ENCODE data around the gene CRISPLD2. TPM values are rescaled to one million over a fixed set of nuclear protein-coding genes. Genes with fewer than 3 reads are reported as not detected.

The CRISPLD2 gene
- polyA plus RNA-seq (ENCODE audit: insufficient read length in 4 of 4) = 1 to 10 TPM; 6.5 to 9.7 (median 7.5) TPM

GRCh38 chr16:84819644-84820304 is at the start of gene CRISPLD2:
Gene CRISPLD2 (plus strand): TSS chr16:84819985. CDS start chr16:84838496, 18,511 bp downstream.
- peak; percentile 80 to 84 (median 82) for DNase-seq (ENCODE audit: low read depth in 4 of 4, low spot score in 3 of 4)

GRCh38 chr16:84773312-84773711 is 46.5 kb upstream of the CRISPLD2 start:
- no peak for DNase-seq (ENCODE audit: low read depth in 4 of 4, low spot score in 3 of 4)

DNA sequence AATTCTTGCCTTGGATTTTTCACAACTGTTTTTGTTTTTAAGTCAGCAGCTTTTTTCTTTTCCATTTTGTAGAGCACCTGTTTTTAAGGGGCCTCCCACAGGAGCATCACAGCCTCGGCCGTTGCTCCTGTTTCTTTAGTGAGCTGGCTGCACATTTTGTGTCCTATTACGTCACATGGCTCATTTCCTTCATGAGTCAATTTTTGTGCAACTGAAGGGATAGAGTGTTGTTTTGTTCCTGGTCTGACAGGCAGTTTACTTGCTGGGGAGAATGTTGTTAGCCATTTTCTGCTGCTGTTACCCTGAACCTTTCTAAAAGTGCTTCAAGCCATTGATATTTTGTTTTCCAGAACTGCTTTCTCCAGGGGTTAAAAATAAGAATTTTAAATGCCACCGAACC is 45.0 kb upstream of the CRISPLD2 start:
- DNase-seq (ENCODE audit: low read depth in 4 of 4, low spot score in 3 of 4) = no peak

GRCh38 chr16:84775262-84775810 is 44.4 kb upstream of the CRISPLD2 start:
- no peak for DNase-seq (ENCODE audit: low read depth in 4 of 4, low spot score in 3 of 4)

DNA sequence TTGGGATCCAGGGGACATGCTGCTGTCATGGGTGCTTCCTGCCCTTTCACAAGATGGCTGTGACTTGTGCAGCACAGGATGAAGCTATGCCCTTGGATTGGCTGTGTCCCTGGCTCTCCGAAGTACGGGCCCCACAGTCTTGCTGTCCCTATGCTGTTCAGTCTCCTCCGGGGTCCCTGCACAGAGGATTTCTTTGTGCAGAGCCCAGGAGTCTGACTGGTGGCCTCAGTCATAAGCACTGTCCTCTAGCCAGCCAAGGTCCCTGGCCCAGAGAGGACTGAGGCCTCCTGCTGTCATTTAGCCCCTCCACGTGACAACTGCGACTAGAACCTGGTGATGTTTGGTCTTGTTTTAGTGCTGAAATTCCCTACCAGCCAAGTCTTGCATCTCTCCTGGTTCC is 42.4 kb upstream of the CRISPLD2 start:
- DNase-seq (ENCODE audit: low read depth in 4 of 4, low spot score in 3 of 4) = no peak

DNA sequence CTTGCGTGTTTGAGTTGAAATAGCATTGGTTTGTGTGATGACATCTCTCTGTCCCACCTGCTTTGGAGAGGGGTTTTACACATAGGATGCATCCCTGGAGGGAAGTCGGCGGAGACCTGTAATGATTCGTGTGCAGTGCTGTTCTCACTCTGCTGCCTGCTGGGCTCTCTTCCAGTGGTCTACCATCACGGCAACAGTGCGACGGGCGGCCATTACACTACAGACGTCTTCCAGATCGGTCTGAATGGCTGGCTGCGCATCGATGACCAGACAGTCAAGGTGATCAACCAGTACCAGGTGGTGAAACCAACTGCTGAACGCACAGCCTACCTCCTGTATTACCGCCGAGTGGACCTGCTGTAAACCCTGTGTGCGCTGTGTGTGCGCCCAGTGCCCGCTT is 41.1 kb upstream of the CRISPLD2 start:
- DNase-seq (ENCODE audit: low read depth in 4 of 4, low spot score in 3 of 4) = no peak

GRCh38 chr16:84780063-84780462 is 39.7 kb upstream of the CRISPLD2 start:
- no peak for DNase-seq (ENCODE audit: low read depth in 4 of 4, low spot score in 3 of 4)

- no peak for DNase-seq (ENCODE audit: low read depth in 4 of 4, low spot score in 3 of 4)
These were observed 39.0 kb upstream of the CRISPLD2 start for GRCh38 chr16:84780544-84781376.

- DNase-seq (ENCODE audit: low read depth in 4 of 4, low spot score in 3 of 4) = no peak
These were observed 36.9 kb upstream of the CRISPLD2 start for GRCh38 chr16:84782846-84783245.

GRCh38 chr16:84785843-84786581 is 33.8 kb upstream of the CRISPLD2 start:
- peak in 1 of 4 donors; percentile 20 for DNase-seq (ENCODE audit: low read depth in 4 of 4, low spot score in 3 of 4)

- no peak for DNase-seq (ENCODE audit: low read depth in 4 of 4, low spot score in 3 of 4)
These were observed 33.1 kb upstream of the CRISPLD2 start for GRCh38 chr16:84786605-84787262.

DNA sequence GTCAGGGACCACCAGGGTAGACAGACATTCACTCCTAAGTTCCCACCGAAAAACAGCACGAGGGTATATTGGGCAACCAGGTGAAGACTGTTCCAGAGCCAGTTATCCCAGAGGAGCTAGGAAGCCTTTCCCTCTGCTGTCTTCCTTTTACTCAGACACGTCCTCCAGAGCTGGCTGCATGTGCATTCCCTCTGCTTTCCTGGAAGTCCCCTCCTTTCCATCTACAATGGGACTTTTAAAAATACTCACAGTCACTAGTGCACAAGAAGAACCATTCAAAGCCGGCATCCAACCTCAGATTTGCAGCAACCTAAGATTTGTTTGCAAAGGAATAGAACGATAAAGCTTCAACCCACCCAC is 32.5 kb upstream of the CRISPLD2 start:
- DNase-seq (ENCODE audit: low read depth in 4 of 4, low spot score in 3 of 4) = no peak

- DNase-seq (ENCODE audit: low read depth in 4 of 4, low spot score in 3 of 4) = no peak
These were observed 30.8 kb upstream of the CRISPLD2 start for GRCh38 chr16:84788920-84789391.

- no peak for DNase-seq (ENCODE audit: low read depth in 4 of 4, low spot score in 3 of 4)
These were observed 30.4 kb upstream of the CRISPLD2 start for GRCh38 chr16:84789431-84789830.

DNA sequence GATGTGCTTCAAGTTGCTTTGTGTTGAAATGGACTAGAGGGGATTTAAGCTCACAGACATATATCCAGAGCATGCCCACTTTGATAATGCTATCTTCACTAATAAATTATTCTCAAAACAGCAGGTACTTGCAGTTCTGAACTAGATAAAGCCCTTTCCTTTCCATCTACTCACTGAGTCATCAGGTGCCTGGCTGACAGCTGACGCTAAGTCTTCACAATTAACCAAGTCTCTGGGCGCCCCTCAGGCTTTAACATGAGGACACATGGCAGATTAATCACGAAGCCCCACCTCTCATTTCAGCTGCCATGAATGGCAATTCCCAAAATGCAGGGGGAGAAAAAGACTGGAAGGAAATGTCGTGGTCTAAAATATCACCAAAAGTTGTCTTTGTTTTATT is 29.5 kb upstream of the CRISPLD2 start:
- DNase-seq (ENCODE audit: low read depth in 4 of 4, low spot score in 3 of 4) = no peak

GRCh38 chr16:84791088-84791487 is 28.7 kb upstream of the CRISPLD2 start:
- DNase-seq (ENCODE audit: low read depth in 4 of 4, low spot score in 3 of 4) = no peak

GRCh38 chr16:84791501-84791900 is 28.3 kb upstream of the CRISPLD2 start:
- no peak for DNase-seq (ENCODE audit: low read depth in 4 of 4, low spot score in 3 of 4)

GRCh38 chr16:84794186-84794585 is 25.6 kb upstream of the CRISPLD2 start:
- no peak for DNase-seq (ENCODE audit: low read depth in 4 of 4, low spot score in 3 of 4)

DNA sequence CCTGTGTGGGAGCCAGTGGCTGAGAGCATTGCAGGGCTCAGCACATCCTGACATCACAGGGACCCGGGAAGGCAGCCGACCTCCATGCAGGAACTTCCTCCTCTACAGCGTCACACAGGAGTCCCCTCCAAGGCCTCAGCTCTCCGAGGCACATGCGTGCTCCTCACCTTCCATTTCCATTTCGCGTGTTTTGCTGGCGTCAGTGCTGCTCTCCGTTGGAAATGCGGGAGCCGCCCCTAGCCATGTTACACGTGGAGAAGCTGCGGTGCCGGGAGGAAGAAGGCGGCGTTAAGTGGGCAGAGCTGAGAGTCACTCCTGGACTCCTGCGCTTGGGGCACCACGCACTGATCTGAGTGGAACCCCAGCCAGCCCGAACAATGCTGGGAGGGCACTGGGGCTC is 25.2 kb upstream of the CRISPLD2 start:
- DNase-seq (ENCODE audit: low read depth in 4 of 4, low spot score in 3 of 4) = no peak

- DNase-seq (ENCODE audit: low read depth in 4 of 4, low spot score in 3 of 4) = peak in 3 of 4 donors; percentile 20 to 35 (median 35)
These were observed 24.3 kb upstream of the CRISPLD2 start for GRCh38 chr16:84795329-84796053.
